ENCODE results near the gene DCDC2C. TPM values are rescaled to one million over a fixed set of nuclear protein-coding genes. Genes with fewer than 3 reads are reported as not detected.

The DCDC2C gene, protein sequence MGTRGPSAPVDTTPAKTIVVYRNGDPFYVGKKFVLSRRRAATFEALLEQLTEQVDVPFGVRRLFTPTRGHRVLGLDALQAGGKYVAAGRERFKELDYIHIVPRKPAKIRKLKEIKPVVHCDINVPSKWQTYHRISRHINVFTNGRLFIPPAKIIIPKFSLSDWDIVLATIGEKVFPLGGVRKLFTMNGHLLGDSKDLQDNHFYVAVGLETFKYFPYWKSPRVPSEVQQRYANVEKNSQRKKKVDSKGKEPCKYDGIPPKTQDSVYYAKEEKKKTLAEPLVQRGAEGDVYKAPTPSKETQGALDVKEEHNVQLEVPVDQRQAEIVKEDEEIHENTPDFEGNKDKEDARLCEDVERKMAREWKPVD
- not detected for total RNA-seq

GRCh38 chr2:3703236-3703756, at the start of gene DCDC2C:
Gene DCDC2C, plus strand, starts transcription at chr2:3703575. Its CDS starts 177 bp downstream, at chr2:3703752.

DNA sequence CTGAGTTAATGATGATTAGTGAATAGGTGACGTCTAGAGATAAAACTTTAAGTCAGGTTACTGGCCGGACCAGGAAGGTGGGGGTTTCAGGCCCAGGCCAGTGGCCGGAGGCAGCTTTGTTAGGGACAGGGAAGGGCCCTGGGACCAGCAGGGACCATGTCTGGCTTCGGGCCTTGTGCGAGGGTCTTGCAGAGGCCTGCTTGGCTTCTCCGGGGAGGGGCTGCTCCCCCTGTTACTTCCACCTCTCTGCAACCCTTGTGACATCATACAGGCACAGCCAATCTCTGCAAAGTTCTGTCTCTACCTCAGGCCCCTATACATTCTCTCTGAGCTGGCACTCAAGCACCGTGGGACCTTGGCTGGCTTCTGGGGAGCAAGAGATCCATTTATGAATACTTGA, 45.5 kb upstream of the DCDC2C start, which contains the start of gene ALLC:
TSS of gene ALLC (plus strand) at position 320 of the 400 bp plus-strand sequence. CDS start 12,958 bp downstream, outside the sequence.

Other genes with a start within 250 kb of the DCDC2C start
- 10 to 100 TPM; 53.6 to 58.8 TPM for gene ADI1, start 184.0 kb upstream of the DCDC2C start, total RNA-seq
- 10 to 100 TPM; 27.9 to 34.0 TPM for gene RNASEH1, start 145.2 kb upstream of the DCDC2C start, total RNA-seq
- gene RPS7, start 128.3 kb upstream of the DCDC2C start, total RNA-seq: 100 to 1,000 TPM; 664 to 919 TPM
- under 1 TPM; under 0.01 to 0.34 TPM for gene COLEC11, start 108.5 kb upstream of the DCDC2C start, total RNA-seq
- gene ALLC, start 45.4 kb upstream of the DCDC2C start, total RNA-seq: not detected

Measured in melanocyte of skin (primary cell).